ENCODE results near the gene POLA2.

Gene POLA2

GRCh38 chr11:65291613-65292012 is 29.9 kb downstream of the POLA2 start:
- Histone ChIP-seq H3K4me3 (ENCODE audit: low read depth, low read length) (no peak overlapping the region), H3K27me3 (replicated peaks) (no peaks in the 10 kb centered on the region), H3K36me3 (replicated peaks) (peaks cover 6% of the 10 kb centered on the region), H3K27ac (peak overlapping the region; percentile 100)
- in situ Hi-C loops (cut with HindIII; ENCODE audit: low pct_ligation_motif_present, low sequenced_read_pairs), result no loop called here
- DNase-seq, result peak; percentile 51
- no peak for TF ChIP-seq CTCF (IDR thresholded peaks at IDR 0.05; ENCODE audit: low read depth, low read length, missing control alignments)

GRCh38 chr11:65292890-65293289 is 31.1 kb downstream of the POLA2 start:
- DNase-seq, result no peak
- Histone ChIP-seq H3K36me3 (replicated peaks) (peaks cover 3% of the 10 kb centered on the region), H3K4me3 (ENCODE audit: low read depth, low read length) (no peak overlapping the region), H3K27me3 (replicated peaks) (no peaks in the 10 kb centered on the region), H3K27ac (peak overlapping the region; percentile 100)
- in situ Hi-C loops (cut with HindIII; ENCODE audit: low pct_ligation_motif_present, low sequenced_read_pairs), result no loop called here
- no peak for TF ChIP-seq CTCF (IDR thresholded peaks at IDR 0.05; ENCODE audit: low read depth, low read length, missing control alignments)

GRCh38 chr11:65293909-65294381 is 32.2 kb downstream of the POLA2 start:
- no peaks in the 10 kb centered on the region for H3K27me3 ChIP-seq (replicated peaks)
- in situ Hi-C loops (cut with HindIII; ENCODE audit: low pct_ligation_motif_present, low sequenced_read_pairs), result no loop called here
- no peak overlapping the region for H3K4me3 ChIP-seq (ENCODE audit: low read depth, low read length)
- no peak overlapping the region for H3K27ac ChIP-seq
- no peak for TF ChIP-seq CTCF (IDR thresholded peaks at IDR 0.05; ENCODE audit: low read depth, low read length, missing control alignments)
- no peak for DNase-seq
- H3K36me3 ChIP-seq (replicated peaks), result peaks cover 3% of the 10 kb centered on the region

- no peak overlapping the region for H3K27ac ChIP-seq
- TF ChIP-seq CTCF (IDR thresholded peaks at IDR 0.05; ENCODE audit: low read depth, low read length, missing control alignments), result no peak
These were observed 33.2 kb downstream of the POLA2 start for GRCh38 chr11:65295001-65295400.

GRCh38 chr11:65295571-65296341 is 34.0 kb downstream of the POLA2 start:
- H3K36me3 ChIP-seq (replicated peaks), result peaks cover 3% of the 10 kb centered on the region
- in situ Hi-C loops (cut with HindIII; ENCODE audit: low pct_ligation_motif_present, low sequenced_read_pairs), result no loop called here

More at GRCh38 chr11:65295001-65295400, 33.2 kb downstream of the POLA2 start:
- no peak for DNase-seq
- H3K27me3 ChIP-seq (replicated peaks), result no peaks in the 10 kb centered on the region
- H3K4me3 ChIP-seq (ENCODE audit: low read depth, low read length), result no peak overlapping the region
- peaks cover 3% of the 10 kb centered on the region for H3K36me3 ChIP-seq (replicated peaks)
- in situ Hi-C loops (cut with HindIII; ENCODE audit: low pct_ligation_motif_present, low sequenced_read_pairs), result no loop called here

More at GRCh38 chr11:65295571-65296341, 34.0 kb downstream of the POLA2 start:
- Histone ChIP-seq H3K4me3 (ENCODE audit: low read depth, low read length) (no peak overlapping the region), H3K27me3 (replicated peaks) (no peaks in the 10 kb centered on the region), H3K27ac (no peak overlapping the region)
- no peak for DNase-seq
- TF ChIP-seq CTCF (IDR thresholded peaks at IDR 0.05; ENCODE audit: low read depth, low read length, missing control alignments), result no peak

Measured in brain microvascular endothelial cell (primary cell).